ENCODE measurements around the gene CFAP161.

The CFAP161 gene

GRCh38 chr15:81085898-81086297, 48.2 kb upstream of the CFAP161 start:
- Histone ChIP-seq H4K20me1 (ENCODE audit: insufficient read depth, low read length) (no peaks in the 10 kb centered on the region), H2AFZ (ENCODE audit: low read depth, low read length) (no peak overlapping the region), H3K4me2 (ENCODE audit: insufficient read depth, low read length) (no peak overlapping the region), H3K27me3 (ENCODE audit: insufficient read depth, low read length, poor library complexity) (no peaks in the 10 kb centered on the region), H3K9me3 (ENCODE audit: insufficient read depth, low read length, severe bottlenecking) (no peaks in the 10 kb centered on the region), H3K4me3 (ENCODE audit: low read depth in 1 of 2, low read length in 2 of 2) (no peak overlapping the region), H3K27ac (ENCODE audit: low read length) (no peak overlapping the region), H3K4me1 (ENCODE audit: insufficient read depth, low read length) (no peaks in the 10 kb centered on the region), H3K9ac (ENCODE audit: low read depth, low read length) (no peak overlapping the region), H3K79me2 (ENCODE audit: insufficient read depth, low read length) (no peaks in the 10 kb centered on the region), H3K36me3 (ENCODE audit: insufficient read depth, low read length) (no peaks in the 10 kb centered on the region)
- no peak for ATAC-seq (ENCODE audit: insufficient read depth, low read depth)
- no peak for DNase-seq
- TF ChIP-seq EZH2 (IDR thresholded peaks at IDR 0.05; ENCODE audit: borderline replicate concordance, low read depth, low read length, severe bottlenecking) (no peak), CTCF (IDR thresholded peaks at IDR 0.05; ENCODE audit: borderline replicate concordance, extremely low read depth, low read length, poor library complexity, severe bottlenecking) (no peak)

GRCh38 chr15:81087066-81087465, 47.0 kb upstream of the CFAP161 start:
- no peak for ATAC-seq (ENCODE audit: insufficient read depth, low read depth)
- TF ChIP-seq EZH2 (IDR thresholded peaks at IDR 0.05; ENCODE audit: borderline replicate concordance, low read depth, low read length, severe bottlenecking) (no peak), CTCF (IDR thresholded peaks at IDR 0.05; ENCODE audit: borderline replicate concordance, extremely low read depth, low read length, poor library complexity, severe bottlenecking) (no peak)

GRCh38 chr15:81087694-81088093, 46.4 kb upstream of the CFAP161 start:
- Histone ChIP-seq H3K27ac (ENCODE audit: low read length) (no peak overlapping the region), H4K20me1 (ENCODE audit: insufficient read depth, low read length) (no peaks in the 10 kb centered on the region), H3K79me2 (ENCODE audit: insufficient read depth, low read length) (no peaks in the 10 kb centered on the region), H3K4me1 (ENCODE audit: insufficient read depth, low read length) (no peaks in the 10 kb centered on the region), H3K4me3 (ENCODE audit: low read depth in 1 of 2, low read length in 2 of 2) (no peak overlapping the region), H2AFZ (ENCODE audit: low read depth, low read length) (no peak overlapping the region), H3K4me2 (ENCODE audit: insufficient read depth, low read length) (no peak overlapping the region), H3K9ac (ENCODE audit: low read depth, low read length) (no peak overlapping the region), H3K36me3 (ENCODE audit: insufficient read depth, low read length) (no peaks in the 10 kb centered on the region), H3K9me3 (ENCODE audit: insufficient read depth, low read length, severe bottlenecking) (no peaks in the 10 kb centered on the region), H3K27me3 (ENCODE audit: insufficient read depth, low read length, poor library complexity) (no peaks in the 10 kb centered on the region)
- no peak for ATAC-seq (ENCODE audit: insufficient read depth, low read depth)
- DNase-seq, result no peak
- no peak for TF ChIP-seq EZH2 (IDR thresholded peaks at IDR 0.05; ENCODE audit: borderline replicate concordance, low read depth, low read length, severe bottlenecking)
- TF ChIP-seq CTCF (IDR thresholded peaks at IDR 0.05; ENCODE audit: borderline replicate concordance, extremely low read depth, low read length, poor library complexity, severe bottlenecking), result no peak

More at GRCh38 chr15:81087066-81087465, 47.0 kb upstream of the CFAP161 start:
- Histone ChIP-seq H3K9ac (ENCODE audit: low read depth, low read length) (no peak overlapping the region), H2AFZ (ENCODE audit: low read depth, low read length) (no peak overlapping the region), H3K79me2 (ENCODE audit: insufficient read depth, low read length) (no peaks in the 10 kb centered on the region), H3K4me1 (ENCODE audit: insufficient read depth, low read length) (no peaks in the 10 kb centered on the region), H3K4me3 (ENCODE audit: low read depth in 1 of 2, low read length in 2 of 2) (no peak overlapping the region), H3K9me3 (ENCODE audit: insufficient read depth, low read length, severe bottlenecking) (no peaks in the 10 kb centered on the region), H3K4me2 (ENCODE audit: insufficient read depth, low read length) (no peak overlapping the region), H3K27me3 (ENCODE audit: insufficient read depth, low read length, poor library complexity) (no peaks in the 10 kb centered on the region), H3K27ac (ENCODE audit: low read length) (no peak overlapping the region), H4K20me1 (ENCODE audit: insufficient read depth, low read length) (no peaks in the 10 kb centered on the region), H3K36me3 (ENCODE audit: insufficient read depth, low read length) (no peaks in the 10 kb centered on the region)
- DNase-seq, result no peak

- no peaks in the 10 kb centered on the region for H3K79me2 ChIP-seq (ENCODE audit: insufficient read depth, low read length)
- H3K9me3 ChIP-seq (ENCODE audit: insufficient read depth, low read length, severe bottlenecking), result no peaks in the 10 kb centered on the region
- H3K4me3 ChIP-seq (ENCODE audit: low read depth in 1 of 2, low read length in 2 of 2), result no peak overlapping the region
- no peak overlapping the region for H2AFZ ChIP-seq (ENCODE audit: low read depth, low read length)
- H3K27me3 ChIP-seq (ENCODE audit: insufficient read depth, low read length, poor library complexity), result no peaks in the 10 kb centered on the region
- no peaks in the 10 kb centered on the region for H3K36me3 ChIP-seq (ENCODE audit: insufficient read depth, low read length)
- no peak for TF ChIP-seq EZH2 (IDR thresholded peaks at IDR 0.05; ENCODE audit: borderline replicate concordance, low read depth, low read length, severe bottlenecking)
- no peak for TF ChIP-seq CTCF (IDR thresholded peaks at IDR 0.05; ENCODE audit: borderline replicate concordance, extremely low read depth, low read length, poor library complexity, severe bottlenecking)
- no peak overlapping the region for H3K9ac ChIP-seq (ENCODE audit: low read depth, low read length)
- no peak overlapping the region for H3K27ac ChIP-seq (ENCODE audit: low read length)
- H3K4me1 ChIP-seq (ENCODE audit: insufficient read depth, low read length), result no peaks in the 10 kb centered on the region
- no peaks in the 10 kb centered on the region for H4K20me1 ChIP-seq (ENCODE audit: insufficient read depth, low read length)
- DNase-seq (no peak), ATAC-seq (ENCODE audit: insufficient read depth, low read depth) (no peak)
- H3K4me2 ChIP-seq (ENCODE audit: insufficient read depth, low read length), result no peak overlapping the region
Measured at GRCh38 chr15:81088470-81089013, 45.5 kb upstream of the CFAP161 start.
